GM15510 (cell line): Measurements from ENCODE around the gene FZR1.

Experiments used
- POLR2A ChIP-seq: IDR thresholded peaks from 3 replicates; pipeline ENCODE4 v1.6.1; 2011; ENCODE audit warnings: borderline replicate concordance; ENCODE audit not compliant: insufficient read length; ENCODE audit errors: extremely low read depth

The FZR1 gene

DNA sequence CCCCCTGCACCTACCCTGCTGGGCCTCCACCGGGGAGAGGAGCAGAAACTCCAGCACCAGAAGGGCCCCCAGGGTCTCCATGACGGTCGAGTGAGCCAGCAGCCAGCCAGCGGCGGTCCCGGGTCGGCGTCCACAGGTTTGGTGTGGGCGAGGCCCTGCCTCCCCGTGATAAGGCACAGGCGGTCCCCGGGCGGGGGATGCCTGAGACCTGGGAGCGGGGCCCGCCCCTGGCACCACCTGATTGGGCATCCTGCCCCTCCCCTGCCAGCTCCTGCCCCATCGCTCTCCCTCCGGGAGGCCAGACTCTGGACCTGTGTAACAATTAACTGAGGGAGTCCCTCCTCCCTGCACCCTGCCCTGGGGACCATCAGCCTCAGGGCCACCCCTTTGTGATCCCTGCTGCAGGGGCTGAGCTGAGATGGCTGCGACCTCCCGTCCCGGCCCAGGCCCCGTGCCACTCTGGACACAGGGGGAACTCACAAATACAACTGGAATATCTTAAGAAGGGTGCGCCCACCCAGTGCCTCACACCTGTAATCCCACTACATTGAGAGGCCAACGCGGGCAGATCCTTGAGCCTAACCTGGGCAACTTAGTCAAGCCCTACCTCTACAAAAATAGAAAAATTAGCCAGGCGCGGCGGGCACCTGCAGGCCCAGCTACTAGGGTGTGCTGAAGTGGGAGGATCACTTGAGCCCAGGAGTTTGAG, 25.6 kb upstream of the FZR1 start, which contains the start of gene SMIM24:
Gene SMIM24 (minus strand): TSS at position 143 of the 709 bp plus-strand sequence. CDS start 62 bp downstream, at position 81.
- TF ChIP-seq POLR2A = no peak

DNA sequence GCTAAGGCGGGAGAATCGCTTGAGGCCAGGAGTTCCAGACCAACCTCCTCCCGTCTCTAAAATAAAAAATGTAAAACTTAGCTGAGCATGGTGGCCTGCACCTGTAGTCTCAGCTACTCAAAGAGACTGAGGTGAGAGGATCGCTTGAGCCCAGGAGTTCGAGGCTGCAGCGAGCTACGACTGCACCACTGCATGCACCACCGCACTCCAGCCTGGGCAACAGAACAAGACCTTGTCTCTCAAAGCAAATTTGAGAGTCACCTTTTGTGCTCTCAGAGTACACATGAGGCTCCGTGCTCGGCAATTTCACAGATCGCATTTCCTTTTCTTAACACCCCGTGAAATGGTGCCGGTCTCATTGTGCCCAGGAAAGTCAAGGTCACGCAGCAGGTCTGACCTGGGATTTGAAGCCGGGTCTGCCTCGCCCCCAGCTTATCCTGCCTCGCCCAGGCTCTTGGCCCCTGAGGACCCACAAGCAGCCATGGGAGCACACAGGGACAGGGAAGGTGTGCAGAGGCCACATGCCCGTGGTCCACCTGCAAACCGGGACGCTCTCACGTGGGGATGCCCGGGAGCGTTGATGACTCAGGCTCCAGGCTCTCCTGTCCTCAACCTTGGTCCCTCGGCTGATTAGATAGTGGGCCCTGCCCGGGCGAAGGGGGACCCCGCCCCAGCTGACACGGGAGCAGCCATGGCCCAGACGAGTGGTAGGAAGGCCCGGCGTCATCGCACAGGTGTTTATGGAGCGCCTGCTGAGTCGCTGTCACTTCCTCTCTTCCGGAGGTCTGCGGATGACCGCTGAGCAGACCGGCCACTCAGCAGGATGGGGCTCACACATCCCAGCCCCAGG, 24.6 kb upstream of the FZR1 start:
- no peak for TF ChIP-seq POLR2A

DNA sequence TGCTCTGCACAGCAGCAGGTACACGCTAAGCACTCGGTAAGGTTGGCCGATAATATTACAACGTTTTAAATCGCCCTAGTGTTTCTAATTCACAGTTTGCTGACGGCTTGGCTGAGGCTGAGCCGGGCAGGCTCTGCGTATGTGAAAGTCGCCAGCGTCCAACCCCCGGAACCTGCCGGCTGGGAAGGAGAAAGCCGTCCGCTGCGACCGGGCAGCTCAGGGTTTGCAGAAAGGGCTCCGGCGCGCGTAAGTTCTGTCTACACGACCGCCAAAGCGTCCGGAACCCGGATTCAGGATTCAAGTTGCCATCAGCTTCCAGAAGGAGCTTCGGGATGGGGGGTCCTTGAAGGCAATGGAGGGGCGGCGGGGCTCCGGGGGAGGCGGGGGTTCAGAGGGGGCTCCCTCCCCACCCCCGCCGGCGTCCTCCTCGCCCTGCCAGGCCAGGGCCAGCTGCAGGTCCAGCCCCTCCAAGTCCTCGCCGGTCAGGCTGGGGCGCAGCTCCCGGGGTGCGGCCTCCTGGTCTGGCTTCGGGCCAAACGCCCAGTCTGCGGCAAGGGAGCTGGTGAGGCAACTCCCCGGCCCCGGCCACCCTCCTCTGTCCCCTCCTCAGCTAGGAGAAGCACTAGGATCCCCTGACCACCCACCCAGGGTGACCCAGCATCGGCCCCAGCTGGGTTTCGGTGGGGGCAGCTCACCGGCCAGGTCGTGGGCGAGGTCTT, 23.4 kb upstream of the FZR1 start:
- TF ChIP-seq POLR2A = no peak

DNA sequence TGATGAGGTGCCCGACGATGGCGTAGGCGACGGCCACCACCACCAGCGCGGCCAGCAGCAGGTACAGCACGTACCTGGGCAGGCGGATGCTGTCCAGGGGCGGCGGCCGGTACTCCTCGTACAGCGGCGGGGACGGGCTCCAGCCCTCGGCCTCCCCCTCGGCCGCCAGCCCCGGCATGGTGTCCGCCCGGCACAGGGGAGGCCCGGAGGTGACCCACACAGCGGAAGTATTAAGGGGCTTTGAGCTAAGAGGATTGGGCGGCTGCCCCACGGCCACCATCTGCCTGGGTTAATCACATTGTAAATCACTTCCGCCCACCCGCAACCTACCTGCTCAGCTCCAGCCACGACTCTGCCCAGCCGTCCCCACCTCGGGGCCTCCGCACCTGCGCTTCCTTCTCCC, 22.9 kb upstream of the FZR1 start, which contains the start of gene SMIM44:
Gene SMIM44 (minus strand): TSS at position 216 of the 403 bp plus-strand sequence. CDS start 38 bp downstream, at position 178.
- TF ChIP-seq POLR2A = no peak

DNA sequence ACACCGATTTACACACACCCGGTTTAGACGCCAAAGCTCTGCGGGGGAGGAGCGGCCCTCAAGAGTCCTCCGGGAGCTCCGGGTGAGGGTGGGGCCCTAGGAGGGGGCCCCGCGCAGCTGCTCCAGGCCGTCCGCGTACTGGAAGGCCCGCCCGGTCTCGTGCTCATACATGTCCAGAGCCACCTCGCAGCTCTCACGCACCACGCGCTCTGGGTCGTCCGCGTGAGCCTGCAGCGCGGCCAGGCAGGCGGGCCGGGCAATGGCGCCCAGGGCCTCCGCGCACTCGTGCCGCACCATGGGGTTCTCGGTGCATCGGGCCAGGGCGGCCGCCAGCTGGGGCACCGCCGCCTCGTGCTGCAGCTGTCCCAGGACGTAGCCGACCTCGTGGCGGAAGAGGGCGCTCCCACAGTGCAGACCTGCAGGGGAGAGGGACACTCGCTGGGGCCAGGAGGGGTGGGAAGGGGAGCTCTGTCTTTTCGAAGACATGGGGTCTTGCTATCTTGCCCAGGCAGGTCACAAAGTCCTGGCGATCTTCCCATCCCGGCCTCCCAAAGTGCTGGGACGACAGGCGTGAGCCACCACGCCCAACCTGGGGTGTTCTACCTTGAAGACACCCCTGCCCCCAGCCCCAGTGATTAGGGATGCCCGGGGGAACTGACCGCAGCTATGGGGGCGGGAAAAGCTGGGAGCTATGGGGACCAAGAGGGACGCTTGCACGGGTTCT, 14.6 kb upstream of the FZR1 start:
- no peak for TF ChIP-seq POLR2A

DNA sequence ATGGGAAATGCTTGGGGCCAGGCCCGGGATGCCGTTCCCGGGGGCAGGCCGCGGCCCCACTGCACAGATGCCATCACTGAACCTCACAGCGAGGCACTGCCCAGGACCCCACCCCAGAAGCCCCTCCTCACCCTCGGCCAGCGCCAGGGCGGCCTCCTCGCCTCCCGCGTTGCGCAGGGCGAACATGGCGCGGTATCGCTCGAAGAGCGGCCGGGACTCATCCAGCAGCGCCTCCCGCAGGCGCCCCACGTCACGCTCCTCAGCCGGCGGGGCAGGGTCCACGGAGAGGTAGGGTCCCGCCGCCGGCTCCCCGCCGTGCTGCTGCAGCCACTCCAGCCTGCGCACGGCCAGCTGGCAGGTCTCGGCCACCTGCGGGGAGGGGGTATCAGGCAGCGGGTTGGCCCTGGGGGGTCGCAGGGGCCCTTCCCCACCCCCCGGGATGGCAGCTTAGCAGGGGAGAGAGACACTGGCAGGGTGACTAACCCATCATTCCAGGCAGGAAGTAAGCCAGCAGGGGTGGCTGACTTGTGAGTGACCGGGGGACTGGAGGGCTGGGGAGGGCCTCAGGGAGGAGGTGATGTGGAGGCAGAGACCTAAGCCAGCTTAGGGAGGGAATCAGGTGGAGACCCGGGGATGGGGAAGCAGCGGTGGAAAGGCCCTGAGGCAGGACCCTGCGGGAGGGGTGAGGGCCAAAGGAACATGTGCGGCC, 13.8 kb upstream of the FZR1 start:
- no peak for TF ChIP-seq POLR2A

DNA sequence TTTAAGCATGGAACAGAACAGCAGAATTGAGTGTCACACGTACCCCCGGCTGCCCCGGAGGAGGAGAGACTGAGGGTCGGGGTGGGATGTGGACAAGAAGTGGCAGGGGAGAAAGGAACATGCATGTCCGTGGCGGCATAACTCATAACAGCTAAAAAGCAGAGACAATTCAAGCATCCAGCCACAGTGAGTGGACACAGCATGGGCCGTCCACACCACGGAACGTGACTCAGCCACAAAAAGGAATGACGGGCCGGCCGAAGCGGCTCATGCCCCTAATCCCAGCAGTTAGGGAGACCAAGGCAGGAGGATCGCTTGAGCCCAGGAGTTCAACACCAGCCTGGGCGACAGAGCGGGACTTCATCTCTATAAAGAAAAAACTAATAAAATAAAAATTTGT, 13.2 kb upstream of the FZR1 start:
- no peak for TF ChIP-seq POLR2A

DNA sequence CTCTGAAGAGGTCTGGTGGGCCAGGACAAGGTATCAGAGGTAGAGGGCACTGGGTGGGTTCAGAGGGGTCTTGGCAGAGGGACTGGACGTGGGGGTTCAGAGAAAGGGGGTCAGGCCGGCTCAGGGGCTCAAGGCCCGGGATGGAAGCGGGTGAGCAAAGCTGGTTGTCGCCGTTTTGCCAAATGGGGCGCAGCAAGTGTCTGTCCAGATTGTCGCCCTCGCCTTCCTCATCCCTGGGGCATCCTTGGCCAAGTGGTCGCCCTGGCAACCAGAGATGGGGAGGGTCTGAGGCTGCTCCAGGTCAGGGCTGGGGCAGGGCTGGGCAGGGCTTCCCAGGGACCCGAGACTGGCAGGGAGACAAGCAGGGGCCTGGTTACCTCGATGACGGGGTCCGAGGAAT, 12.5 kb upstream of the FZR1 start:
- no peak for TF ChIP-seq POLR2A

DNA sequence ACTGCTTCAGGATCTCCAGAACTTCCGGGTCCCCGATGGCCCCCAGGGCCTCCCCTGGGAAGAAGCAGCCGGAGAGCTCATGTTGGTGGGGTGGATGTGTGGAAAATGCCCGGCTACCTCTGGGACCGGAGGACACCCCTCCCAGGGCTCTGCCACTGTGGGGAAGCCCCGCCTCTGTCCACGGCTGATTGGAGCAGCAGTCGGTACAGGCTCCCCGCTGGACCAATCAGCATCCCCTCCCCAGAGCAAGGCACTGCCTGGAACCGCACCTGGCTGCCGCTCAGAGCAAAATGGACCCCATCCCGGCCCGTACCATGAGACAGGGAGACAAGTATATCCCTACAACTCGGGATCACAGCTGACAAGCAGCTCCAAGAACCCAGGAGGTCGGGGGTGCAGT, 12.1 kb upstream of the FZR1 start:
- TF ChIP-seq POLR2A = no peak

DNA sequence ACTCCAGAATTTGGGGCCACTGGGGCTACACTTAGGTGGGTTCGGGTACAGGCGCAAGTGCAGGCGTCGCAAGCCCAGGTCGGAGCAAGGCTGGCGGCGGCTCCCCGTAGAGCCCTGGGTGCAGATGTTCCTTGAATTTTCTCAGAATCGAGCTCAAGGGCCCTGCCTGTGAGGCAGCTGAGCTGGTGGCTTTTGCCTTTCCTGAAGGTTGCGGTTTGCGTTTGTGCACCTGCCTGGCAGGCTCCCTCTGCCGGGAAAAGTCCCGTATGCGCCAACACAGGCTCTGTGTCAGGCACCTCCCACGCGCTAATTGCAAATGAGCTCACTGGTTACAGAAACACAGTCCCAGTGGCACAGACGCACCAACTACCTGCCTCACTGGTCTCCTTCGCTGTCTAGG, 11.6 kb upstream of the FZR1 start:
- TF ChIP-seq POLR2A = no peak

DNA sequence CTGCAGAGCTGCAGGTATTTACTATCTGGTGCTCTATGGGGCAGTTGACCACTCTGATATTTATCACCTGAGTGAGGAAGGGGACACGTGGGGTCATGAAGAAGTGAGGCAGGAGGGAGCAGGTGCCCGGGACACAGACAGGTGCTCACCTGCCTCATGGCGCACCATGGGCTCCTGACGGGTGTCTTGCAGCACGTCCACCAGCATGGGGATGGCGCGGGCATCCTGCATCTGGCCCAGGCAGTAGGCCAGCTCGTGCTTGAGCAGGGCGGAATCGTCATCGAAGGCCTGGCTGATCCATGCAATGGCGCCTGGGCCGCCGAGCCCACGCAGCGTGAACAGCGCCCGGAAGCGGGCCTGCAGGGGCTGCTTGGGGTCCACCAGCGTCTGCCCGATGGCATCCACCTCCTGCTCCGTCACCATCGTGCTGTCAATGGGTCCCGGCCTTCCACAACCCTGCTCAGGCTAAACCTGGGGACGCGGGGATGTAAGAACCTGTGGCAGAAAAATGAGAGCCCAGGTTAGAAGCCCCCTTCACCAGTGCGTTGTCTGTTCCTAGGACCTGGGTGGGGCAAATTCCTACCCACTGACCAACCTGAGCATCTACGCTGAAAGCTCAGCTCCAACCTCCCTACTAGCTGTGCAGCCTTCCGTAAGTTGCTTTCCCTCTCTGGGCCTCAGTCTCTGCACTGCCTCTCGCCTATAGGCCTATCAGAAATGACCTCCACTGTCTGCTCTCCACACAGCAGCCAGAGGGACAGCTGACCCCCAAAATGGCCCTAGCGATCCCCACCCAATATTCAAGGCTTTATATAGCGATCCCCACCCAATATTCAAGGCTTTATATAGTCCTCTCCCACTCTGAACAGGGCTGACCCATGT, 9.5 kb upstream of the FZR1 start:
- TF ChIP-seq POLR2A = no peak

DNA sequence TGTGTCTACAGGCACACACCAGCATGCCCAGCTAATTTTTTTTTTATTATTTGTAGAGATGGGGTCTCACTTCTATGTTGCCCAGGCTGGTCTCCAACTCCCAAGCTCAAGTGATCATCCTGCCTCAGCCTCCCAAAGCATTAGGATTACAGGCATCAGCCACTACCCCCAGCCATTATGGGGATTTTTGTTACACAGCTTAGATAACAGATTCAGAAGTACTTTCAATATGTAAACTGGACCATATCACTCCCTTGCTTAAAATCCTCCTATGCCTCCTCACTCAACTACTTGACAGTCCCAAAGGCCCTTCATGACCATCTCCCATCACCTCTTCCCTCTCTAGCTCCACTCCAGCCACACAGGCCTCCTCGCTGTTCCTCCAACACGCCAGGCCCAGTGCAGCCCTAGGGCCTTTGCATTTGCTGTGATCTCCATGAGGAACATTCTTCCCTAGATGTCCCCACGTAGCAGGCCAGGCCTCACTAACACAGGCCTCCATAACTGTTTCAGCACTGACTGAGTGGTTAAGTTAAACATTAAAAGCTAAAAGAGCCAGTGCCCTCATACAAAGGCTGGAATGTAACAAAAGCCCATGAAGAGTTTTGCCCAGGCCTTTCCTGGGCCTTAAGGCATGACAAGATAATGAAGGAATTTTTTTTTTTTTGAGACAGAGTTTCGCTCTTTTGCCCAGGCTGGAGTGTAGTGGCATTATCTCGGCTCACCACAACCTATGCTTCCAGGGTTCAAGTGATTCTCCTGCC, 8.2 kb upstream of the FZR1 start:
- TF ChIP-seq POLR2A = no peak
